ENCODE data around the gene C4orf50.

The C4orf50 gene

GRCh38 chr4:6018331-6018730, at the start of gene C4orf50:
Gene C4orf50, minus strand, starts transcription at chr4:6018431.
- DNase-seq, result no peak

- no peak for DNase-seq
Observed at GRCh38 chr4:6065934-6066590, 47.8 kb upstream of the C4orf50 start.

GRCh38 chr4:6065166-6065565, 46.9 kb upstream of the C4orf50 start:
- DNase-seq, result no peak

- no peak for DNase-seq
Observed at GRCh38 chr4:6064383-6064782, 46.2 kb upstream of the C4orf50 start.

- no peak for DNase-seq
Observed at GRCh38 chr4:6063684-6064083, 45.5 kb upstream of the C4orf50 start.

GRCh38 chr4:6062133-6062532, 43.9 kb upstream of the C4orf50 start:
- DNase-seq, result no peak

- DNase-seq, result no peak
Observed at GRCh38 chr4:6059375-6059805, 41.2 kb upstream of the C4orf50 start.

- no peak for DNase-seq
Observed at GRCh38 chr4:6058531-6059374, 40.5 kb upstream of the C4orf50 start.

GRCh38 chr4:6056976-6057766, 38.9 kb upstream of the C4orf50 start:
- DNase-seq, result no peak

- DNase-seq, result no peak
Observed at GRCh38 chr4:6055436-6055835, 37.2 kb upstream of the C4orf50 start.

GRCh38 chr4:6055030-6055429, 36.8 kb upstream of the C4orf50 start:
- DNase-seq, result no peak

- DNase-seq, result no peak
Observed at GRCh38 chr4:6054162-6054922, 36.1 kb upstream of the C4orf50 start.

- no peak for DNase-seq
Observed at GRCh38 chr4:6052679-6053078, 34.4 kb upstream of the C4orf50 start.

- DNase-seq, result no peak
Observed at GRCh38 chr4:6050551-6050950, 32.3 kb upstream of the C4orf50 start.

GRCh38 chr4:6049985-6050384, 31.8 kb upstream of the C4orf50 start:
- no peak for DNase-seq

GRCh38 chr4:6049278-6049677, 31.0 kb upstream of the C4orf50 start:
- DNase-seq, result no peak

- DNase-seq, result no peak
Observed at GRCh38 chr4:6048537-6048936, 30.3 kb upstream of the C4orf50 start.

GRCh38 chr4:6047130-6047673, 29.0 kb upstream of the C4orf50 start:
- no peak for DNase-seq

- DNase-seq, result no peak
Observed at GRCh38 chr4:6046526-6047129, 28.4 kb upstream of the C4orf50 start.

- DNase-seq, result no peak
Observed at GRCh38 chr4:6044805-6045204, 26.6 kb upstream of the C4orf50 start.

- DNase-seq, result no peak
Observed at GRCh38 chr4:6044276-6044675, 26.0 kb upstream of the C4orf50 start.

GRCh38 chr4:6043843-6044242, 25.6 kb upstream of the C4orf50 start:
- DNase-seq, result no peak
